Measurements from ENCODE around the gene NOMO2. TPM values are rescaled to one million over a fixed set of nuclear protein-coding genes. Genes with fewer than 3 reads are reported as not detected.
"Not testable (repeated sequence)": the region's sequence is repeated elsewhere in the genome, so short reads cannot be mapped to it uniquely, and the experiment has no call there.

Gene NOMO2
- total RNA-seq, 1 donor from 2014 or later, result 114 TPM

GRCh38 chr16:18522637-18523036 lies 39.3 kb downstream of the NOMO2 start:
- intact Hi-C loops (cut with micrococcal nuclease), result not testable (repeated sequence)

- intact Hi-C loops (cut with micrococcal nuclease), result not testable (repeated sequence)
These were observed 40.3 kb downstream of the NOMO2 start for GRCh38 chr16:18521445-18522181.

GRCh38 chr16:18518536-18519283 lies 43.2 kb downstream of the NOMO2 start:
- intact Hi-C loops (cut with micrococcal nuclease), result not testable (repeated sequence)

- intact Hi-C loops (cut with micrococcal nuclease), result not testable (repeated sequence)
These were observed 63.5 kb downstream of the NOMO2 start for GRCh38 chr16:18498430-18498829.

DNA sequence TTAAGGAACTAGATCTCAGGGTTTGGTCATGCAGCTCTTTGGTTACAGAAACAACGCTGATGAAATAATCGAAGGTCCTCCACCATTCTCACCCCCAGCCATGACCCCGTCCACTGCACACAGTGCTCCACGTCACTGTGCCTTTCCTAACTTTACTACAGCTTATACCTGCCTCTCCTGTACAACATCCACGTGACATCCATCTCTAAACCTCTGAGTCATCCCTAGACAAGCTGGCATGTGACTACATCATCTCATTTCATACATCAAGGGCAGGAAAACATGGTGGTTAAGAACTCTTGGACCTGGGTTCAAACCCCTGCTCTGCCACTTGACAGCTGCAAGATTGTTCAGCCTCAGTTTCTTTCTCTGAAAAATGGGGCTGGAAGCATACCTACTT lies 64.9 kb downstream of the NOMO2 start:
- intact Hi-C loops (cut with micrococcal nuclease), result not testable (repeated sequence)

GRCh38 chr16:18492118-18492897 lies 69.6 kb downstream of the NOMO2 start:
- intact Hi-C loops (cut with micrococcal nuclease), result not testable (repeated sequence)

- intact Hi-C loops (cut with micrococcal nuclease), result not testable (repeated sequence)
These were observed 125.9 kb downstream of the NOMO2 start for GRCh38 chr16:18436025-18436424.

DNA sequence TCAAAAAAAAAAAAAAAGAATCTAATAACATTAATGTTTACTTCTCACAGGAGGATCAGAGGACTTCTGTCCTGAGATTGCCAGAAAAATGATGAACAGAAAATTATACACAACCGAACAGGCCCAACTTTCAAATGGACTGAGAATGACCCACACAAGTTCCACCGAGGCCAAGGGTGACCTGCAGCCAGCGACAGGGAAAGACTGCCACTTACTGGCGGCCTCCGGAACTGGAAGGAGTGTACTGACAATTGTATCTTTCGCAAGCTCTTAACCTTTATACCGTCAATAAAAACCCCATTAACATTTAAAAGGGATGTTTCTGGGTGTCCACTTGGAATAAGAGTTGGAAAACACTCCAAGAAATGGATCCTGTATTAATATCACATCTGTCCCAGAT lies 146.1 kb downstream of the NOMO2 start:
- intact Hi-C loops (cut with micrococcal nuclease), result not testable (repeated sequence)

- intact Hi-C loops (cut with micrococcal nuclease), result not testable (repeated sequence)
These were observed 152.2 kb downstream of the NOMO2 start for GRCh38 chr16:18409532-18410293.

GRCh38 chr16:18401851-18402657 lies 159.8 kb downstream of the NOMO2 start:
- intact Hi-C loops (cut with micrococcal nuclease), result not testable (repeated sequence)

- intact Hi-C loops (cut with micrococcal nuclease), result not testable (repeated sequence)
These were observed 160.7 kb downstream of the NOMO2 start for GRCh38 chr16:18401159-18401558.

- intact Hi-C loops (cut with micrococcal nuclease), result not testable (repeated sequence)
These were observed 167.5 kb downstream of the NOMO2 start for GRCh38 chr16:18394363-18394762.

DNA sequence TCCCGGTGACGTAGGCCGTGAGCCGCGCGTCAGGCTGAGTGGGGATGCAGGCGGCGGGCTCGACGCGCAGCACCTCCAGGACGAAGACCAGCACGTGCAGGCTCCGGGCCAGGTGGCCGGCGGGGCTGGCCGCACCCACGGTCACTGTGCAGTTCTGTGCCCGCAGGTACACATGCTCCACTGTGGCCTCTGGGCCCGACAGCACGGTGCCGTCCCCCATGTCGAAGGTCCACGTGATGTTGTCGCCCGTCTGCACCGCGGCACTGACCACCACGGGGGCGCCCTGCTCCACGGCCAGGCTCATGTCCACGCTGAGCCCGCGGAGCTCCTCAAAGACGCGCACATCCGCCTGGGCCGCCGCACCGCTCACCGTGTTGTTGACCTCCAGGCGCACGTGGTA lies 174.1 kb downstream of the NOMO2 start:
- intact Hi-C loops (cut with micrococcal nuclease), result not testable (repeated sequence)

DNA sequence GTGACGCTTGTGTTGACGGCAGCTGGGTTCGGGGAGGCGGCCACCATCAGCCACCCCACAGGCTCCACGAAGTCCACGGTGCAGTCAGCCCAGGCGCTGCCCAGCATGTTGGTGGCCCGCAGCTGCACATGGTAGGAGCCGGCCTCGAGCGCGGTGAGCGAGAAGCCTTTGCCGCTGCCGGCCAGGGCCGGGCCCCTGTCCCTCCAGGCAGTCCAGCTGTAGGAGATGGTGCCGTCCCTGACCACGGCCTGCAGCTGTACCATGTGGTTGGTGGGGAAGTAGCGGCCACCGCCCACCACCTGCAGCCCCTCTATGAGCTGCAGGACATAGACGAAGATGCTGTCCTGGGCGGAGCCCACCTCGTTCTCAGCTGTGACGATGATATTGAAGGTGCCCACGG lies 175.4 kb downstream of the NOMO2 start:
- intact Hi-C loops (cut with micrococcal nuclease), result not testable (repeated sequence)

- intact Hi-C loops (cut with micrococcal nuclease), result not testable (repeated sequence)
These were observed 176.6 kb downstream of the NOMO2 start for GRCh38 chr16:18385285-18385684.

DNA sequence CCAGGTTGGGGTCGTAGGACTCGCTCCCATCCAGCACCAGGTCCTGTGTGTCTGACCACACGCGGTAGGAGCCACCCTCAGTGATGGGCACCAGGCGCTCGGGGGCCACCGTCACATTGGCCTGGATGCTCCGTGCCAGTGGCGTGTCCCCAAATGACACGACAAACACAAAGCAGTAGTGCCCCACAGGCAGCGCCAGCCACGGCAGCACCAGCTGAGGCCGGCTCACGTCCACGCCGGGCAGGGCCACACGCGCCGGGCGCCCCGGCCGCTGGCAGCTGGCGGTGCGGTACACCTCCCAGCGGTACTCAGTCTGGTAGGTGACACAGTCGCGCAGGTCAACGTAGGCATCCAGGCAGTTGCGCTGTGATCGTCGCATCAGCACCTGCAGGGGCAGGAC lies 177.0 kb downstream of the NOMO2 start:
- intact Hi-C loops (cut with micrococcal nuclease), result not testable (repeated sequence)

DNA sequence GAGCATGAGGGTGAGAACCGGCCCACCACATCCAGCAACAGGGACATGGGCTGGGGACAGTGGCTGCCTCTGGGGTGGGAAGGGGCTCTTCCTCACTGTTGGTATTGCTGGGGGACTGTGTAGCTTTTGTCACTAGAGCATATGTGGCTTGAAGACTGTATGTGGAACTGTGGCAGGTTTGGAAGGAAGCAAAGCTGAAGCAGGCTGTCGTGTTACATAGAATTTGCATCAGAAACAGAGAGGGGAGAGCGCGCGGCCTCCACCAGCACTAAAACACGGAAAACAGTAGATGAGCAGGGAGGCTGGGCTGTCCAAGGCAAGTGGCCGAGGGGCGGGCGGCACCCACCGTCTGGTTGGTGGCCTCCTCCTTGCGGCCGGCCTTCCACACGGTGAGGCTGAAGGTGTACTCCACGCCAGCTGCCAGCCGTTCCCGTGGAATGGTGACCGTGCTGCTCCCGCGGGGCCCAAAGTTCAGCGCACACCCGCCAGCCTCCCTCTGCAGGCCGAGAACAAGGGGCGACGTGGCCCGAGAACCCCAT lies 177.7 kb downstream of the NOMO2 start:
- intact Hi-C loops (cut with micrococcal nuclease), result not testable (repeated sequence)

- intact Hi-C loops (cut with micrococcal nuclease), result not testable (repeated sequence)
These were observed 179.2 kb downstream of the NOMO2 start for GRCh38 chr16:18382696-18383095.

All from T-helper 1 cell treated with Interleukin-12 subunit alpha and Interleukin-12 subunit beta and Interleukin-4 antibody, amounts not matched to agents 30 ng/mL and 1 ng/mL, for 36 hours (primary cell).